HG03108 (cell line): ENCODE results near the gene OR51V1.
A peak's percentile ranks its signal among the peaks of the same experiment; 100 is the strongest.
"Not testable (repeated sequence)": the region's sequence is repeated elsewhere in the genome, so short reads cannot be mapped to it uniquely, and the experiment has no call there.

Experiments used
- ATAC-seq: cut with Tn5 transposase; IDR thresholded peaks from one replicate; pipeline ENCODE4 v1.9.1; 2021; ENCODE audit warnings: moderate library complexity; ENCODE audit not compliant: unreplicated experiment

The OR51V1 gene, protein sequence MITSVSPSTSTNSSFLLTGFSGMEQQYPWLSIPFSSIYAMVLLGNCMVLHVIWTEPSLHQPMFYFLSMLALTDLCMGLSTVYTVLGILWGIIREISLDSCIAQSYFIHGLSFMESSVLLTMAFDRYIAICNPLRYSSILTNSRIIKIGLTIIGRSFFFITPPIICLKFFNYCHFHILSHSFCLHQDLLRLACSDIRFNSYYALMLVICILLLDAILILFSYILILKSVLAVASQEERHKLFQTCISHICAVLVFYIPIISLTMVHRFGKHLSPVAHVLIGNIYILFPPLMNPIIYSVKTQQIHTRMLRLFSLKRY

GRCh38 chr11:5200582-5200981 is at the start of gene OR51V1:
TSS of gene OR51V1 (minus strand) at chr11:5200682. CDS start at chr11:5200682, 0 bp downstream.
- ATAC-seq, result no peak

DNA sequence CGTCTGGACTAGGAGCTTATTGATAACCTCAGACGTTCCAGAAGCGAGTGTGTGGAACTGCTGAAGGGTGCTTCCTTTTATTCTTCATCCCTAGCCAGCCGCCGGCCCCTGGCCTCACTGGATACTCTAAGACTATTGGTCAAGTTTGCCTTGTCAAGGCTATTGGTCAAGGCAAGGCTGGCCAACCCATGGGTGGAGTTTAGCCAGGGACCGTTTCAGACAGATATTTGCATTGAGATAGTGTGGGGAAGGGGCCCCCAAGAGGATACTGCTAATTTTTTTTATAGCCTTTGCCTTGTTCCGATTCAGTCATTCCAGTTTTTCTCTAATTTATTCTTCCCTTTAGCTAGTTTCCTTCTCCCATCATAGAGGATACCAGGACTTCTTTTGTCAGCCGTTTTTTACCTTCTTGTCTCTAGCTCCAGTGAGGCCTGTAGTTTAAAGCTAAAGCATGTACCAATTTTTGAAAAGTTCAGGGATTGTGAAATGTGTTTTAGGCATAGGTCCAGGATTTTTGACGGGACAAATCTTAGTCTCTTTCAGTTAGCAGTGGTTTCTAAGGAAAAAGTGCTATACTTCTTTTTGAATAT is 49.4 kb upstream of the OR51V1 start, which contains the start of gene HBG1:
Gene HBG1 (minus strand): TSS at position 51 of the 590 bp plus-strand sequence. CDS start 53 bp downstream, outside the sequence.
- not testable (repeated sequence) for ATAC-seq

DNA sequence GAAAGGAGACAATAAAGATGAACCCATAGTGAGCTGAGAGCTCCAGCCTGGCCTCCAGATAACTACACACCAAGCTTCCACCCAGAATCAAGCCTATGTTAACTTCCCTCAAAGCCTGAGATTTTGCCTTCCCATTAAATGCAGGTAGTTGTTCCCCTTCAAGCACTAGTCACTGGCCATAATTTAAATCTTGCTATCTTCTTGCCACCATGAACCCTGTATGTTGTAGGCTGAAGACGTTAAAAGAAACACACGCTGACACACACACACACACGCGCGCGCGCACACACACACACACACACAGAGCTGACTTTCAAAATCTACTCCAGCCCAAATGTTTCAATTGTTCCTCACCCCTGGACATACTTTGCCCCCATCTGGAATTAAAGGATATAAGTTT is 48.0 kb upstream of the OR51V1 start:
- not testable (repeated sequence) for ATAC-seq

DNA sequence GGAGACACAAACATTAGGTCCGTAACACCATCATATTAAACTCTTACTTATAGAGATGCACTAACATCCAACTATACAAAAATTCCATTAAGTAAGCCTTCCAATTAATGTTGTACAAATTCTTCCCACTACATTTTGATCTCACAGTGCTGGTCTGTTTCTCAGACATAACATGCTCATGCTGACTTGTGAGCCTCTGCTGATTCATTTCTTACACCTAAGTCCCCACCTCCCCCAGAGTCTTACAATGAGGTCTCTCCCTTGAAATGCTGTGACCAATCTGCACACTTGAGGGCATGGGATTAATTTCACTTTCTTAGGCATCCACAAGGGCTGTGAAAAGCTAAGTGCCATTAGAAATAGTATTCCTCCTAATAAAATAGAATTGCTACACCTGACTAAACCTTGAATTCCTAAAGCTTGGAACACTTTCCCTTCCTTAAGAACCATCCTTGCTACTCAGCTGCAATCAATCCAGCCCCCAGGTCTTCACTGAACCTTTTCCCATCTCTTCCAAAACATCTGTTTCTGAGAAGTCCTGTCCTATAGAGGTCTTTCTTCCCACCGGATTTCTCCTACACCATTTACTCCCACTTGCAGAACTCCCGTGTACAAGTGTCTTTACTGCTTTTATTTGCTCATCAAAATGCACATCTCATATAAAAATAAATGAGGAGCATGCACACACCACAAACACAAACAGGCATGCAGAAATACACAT is 47.1 kb upstream of the OR51V1 start:
- no peak for ATAC-seq

- ATAC-seq, result no peak
Observed at GRCh38 chr11:5246772-5247471, 46.4 kb upstream of the OR51V1 start.

DNA sequence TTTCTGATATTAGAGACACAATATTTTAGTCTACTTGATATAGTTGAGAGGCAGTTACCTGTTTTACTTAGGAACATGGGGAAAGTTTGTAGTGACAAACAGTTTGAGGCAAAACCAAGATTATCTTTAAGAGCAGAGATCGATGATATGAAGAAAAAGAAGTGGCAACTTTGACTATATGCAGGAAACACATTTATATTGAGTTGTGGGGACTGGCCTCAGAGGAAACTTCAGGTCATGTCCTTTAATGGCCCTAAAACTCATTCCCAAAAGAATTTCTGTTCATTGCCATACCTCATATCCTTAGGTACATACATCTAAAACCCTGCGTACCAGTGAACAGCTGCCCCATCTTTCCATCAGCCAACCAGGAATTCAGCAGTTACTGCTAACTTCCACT is 44.7 kb upstream of the OR51V1 start:
- no peak for ATAC-seq

- ATAC-seq, result no peak
Observed at GRCh38 chr11:5243816-5244180, 43.3 kb upstream of the OR51V1 start.

DNA sequence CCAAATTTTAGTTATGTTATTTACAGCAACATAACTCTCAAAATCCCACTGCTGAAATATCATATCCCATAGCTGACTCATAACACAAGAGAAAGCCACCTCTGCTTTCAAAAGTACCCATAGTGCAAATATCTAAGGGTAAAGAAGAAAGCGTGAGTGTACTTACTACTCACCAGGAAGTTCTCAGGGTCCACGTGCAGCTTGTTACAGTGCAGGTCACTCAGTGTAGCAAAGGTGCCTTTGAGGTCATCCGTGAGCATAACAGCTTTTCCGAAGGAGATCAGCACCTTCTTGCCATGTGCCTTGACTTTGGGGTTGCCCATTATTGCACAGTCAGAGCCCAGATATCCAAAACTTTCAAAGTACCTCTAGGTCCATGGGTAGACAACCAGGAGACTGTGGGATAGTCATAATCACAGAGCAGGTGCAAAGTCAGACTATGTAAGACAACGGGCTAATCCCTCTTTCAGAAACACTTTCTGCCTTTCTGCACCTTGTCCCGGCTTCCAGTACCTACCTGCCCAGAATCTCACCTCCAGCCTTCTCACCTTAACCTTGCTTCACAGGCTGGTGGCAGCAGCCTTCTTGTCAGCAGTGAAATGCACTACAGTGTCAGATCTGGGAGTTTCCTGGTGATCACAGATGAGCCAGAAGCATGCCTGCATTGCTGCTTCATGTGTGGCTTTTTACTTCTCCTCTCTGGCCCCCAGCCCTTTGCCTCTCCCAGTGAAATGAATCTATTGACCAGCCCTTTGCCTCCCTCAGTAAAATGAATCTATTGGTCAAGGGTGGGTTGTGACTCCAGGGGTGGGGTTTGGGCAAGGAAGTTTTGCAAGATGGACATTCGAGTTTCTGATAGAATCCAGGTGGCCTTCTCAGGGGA is 42.7 kb upstream of the OR51V1 start:
- ATAC-seq, result no peak

- no peak for ATAC-seq
Observed at GRCh38 chr11:5242208-5242607, 41.7 kb upstream of the OR51V1 start.

- no peak for ATAC-seq
Observed at GRCh38 chr11:5241458-5241857, 41.0 kb upstream of the OR51V1 start.

DNA sequence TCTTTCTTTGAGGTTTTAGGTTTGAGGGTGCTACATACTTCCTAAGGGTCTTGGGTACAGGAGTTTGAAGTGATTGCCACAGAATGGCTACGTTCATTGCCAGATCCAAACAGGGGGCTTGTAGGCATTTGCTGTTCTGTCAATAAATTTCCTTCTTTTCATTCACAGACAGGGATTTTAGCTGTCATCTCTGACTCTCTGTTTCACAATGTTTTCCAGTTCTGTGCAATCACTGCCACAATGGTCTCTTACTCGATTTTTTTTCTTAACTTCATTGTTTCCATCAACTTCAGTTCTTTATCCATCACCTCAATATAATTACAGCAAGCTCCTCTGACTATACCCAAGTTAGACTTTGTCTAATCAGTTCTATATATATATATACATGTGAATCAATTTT is 40.0 kb upstream of the OR51V1 start:
- no peak for ATAC-seq

- no peak for ATAC-seq
Observed at GRCh38 chr11:5240056-5240455, 39.6 kb upstream of the OR51V1 start.

DNA sequence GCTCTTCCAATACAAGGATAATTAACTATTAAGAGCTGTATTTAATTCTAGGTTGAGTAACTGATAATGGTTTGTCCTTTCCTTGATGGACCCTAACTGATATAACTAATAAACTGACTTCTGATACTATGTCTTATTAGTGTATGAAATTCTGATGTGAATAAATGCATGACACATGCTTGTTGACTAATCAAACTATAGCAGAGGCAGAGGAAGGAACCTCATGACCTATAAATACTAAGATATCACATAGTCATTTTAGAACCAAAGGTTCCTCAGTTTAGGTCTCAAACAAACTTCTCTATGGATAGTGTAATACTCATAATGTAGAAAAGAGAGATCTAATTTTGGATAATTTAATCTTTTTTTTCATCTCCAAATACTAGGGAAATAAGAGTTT is 38.6 kb upstream of the OR51V1 start:
- no peak for ATAC-seq

GRCh38 chr11:5238486-5238885 is 38.0 kb upstream of the OR51V1 start:
- ATAC-seq, result no peak

DNA sequence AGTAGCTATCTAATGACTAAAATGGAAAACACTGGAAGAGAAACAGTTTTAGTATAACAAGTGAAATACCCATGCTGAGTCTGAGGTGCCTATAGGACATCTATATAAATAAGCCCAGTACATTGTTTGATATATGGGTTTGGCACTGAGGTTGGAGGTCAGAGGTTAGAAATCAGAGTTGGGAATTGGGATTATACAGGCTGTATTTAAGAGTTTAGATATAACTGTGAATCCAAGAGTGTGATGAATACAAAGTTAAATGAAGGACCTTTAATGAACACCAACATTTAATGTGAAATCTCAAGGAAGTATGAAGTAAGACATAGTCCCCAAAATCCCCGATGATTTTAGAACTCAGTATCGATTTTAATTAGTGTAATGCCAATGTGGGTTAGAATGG is 36.9 kb upstream of the OR51V1 start:
- ATAC-seq, result no peak

DNA sequence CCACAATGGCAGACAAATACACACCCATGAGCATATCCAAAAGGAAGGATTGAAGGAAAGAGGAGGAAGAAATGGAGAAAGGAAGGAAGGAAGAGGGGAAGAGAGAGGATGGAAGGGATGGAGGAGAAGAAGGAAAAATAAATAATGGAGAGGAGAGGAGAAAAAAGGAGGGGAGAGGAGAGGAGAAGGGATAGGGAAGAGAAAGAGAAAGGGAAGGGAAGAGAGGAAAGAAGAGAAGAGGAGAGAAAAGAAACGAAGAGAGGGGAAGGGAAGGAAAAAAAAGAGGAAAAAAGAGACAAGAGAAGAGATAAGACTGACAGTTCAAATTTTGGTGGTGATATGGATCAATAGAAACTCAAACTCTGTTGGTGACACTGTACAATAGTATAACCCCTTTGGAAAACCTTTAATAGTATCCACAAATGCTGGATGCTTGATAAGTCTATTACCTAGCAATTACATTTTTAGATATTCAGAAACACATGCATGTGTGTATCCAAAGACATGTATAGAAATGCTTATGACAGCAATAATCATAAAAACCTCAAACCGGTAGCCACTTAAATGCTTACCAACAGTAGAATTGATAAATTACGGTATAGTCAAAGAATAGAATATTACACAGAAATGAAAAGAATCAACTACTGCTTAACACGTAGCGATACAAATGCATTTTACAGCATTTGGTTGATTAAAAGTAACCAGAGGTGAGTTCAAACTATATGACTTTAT is 35.0 kb upstream of the OR51V1 start:
- ATAC-seq, result no peak

- ATAC-seq, result peak; percentile 78
Observed at GRCh38 chr11:5234381-5234834, 33.9 kb upstream of the OR51V1 start, which contains the start of gene HBD. TSS of gene HBD (minus strand) at chr11:5234483. CDS start at chr11:5234433, 50 bp downstream.

GRCh38 chr11:5233307-5233706 is 32.8 kb upstream of the OR51V1 start:
- ATAC-seq, result no peak

DNA sequence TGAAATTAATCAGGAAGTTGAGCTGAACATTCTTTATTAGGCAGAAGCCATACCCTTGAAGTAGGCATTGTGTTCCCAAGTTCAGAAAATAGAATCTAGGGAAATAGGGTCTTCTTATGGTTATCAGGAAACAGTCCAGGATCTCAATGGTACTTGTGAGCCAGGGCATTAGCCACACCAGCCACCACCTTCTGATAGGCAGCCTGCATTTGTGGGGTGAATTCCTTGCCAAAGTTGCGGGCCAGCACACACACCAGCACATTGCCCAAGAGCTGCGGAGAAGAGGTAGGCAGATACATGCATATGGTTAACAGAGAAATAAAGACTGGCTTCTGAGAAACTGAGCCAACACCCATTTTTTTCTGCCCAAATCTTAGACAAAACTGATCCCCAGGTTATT is 32.3 kb upstream of the OR51V1 start:
- ATAC-seq, result no peak

GRCh38 chr11:5232176-5232575 is 31.7 kb upstream of the OR51V1 start:
- ATAC-seq, result no peak
